Fibroblast of skin of right quadriceps (primary cell): Measurements from ENCODE around the gene RAC3.
A peak's percentile ranks its signal among the peaks of the same experiment; 100 is the strongest.

Experiments used
- DNase-seq: peaks from one replicate; pipeline ENCODE4 v3.0.0-alpha.2; 2013

The RAC3 gene

GRCh38 chr17:82031303-82031884 lies at the start of gene RAC3:
Gene RAC3, plus strand, starts transcription at chr17:82031678. Its CDS starts 84 bp downstream, at chr17:82031762.
- DNase-seq, result no peak

- no peak for DNase-seq
These were observed 48.4 kb upstream of the RAC3 start for GRCh38 chr17:81983011-81983638.

- DNase-seq, result no peak
These were observed 47.7 kb upstream of the RAC3 start for GRCh38 chr17:81983639-81984373.

GRCh38 chr17:81984773-81985410 lies 46.6 kb upstream of the RAC3 start:
- no peak for DNase-seq

GRCh38 chr17:81986606-81987005 lies 44.9 kb upstream of the RAC3 start:
- DNase-seq, result no peak

- no peak for DNase-seq
These were observed 44.2 kb upstream of the RAC3 start for GRCh38 chr17:81987161-81987770.

GRCh38 chr17:81990836-81991683 lies 40.4 kb upstream of the RAC3 start:
- no peak for DNase-seq

GRCh38 chr17:81991684-81992305 lies 39.7 kb upstream of the RAC3 start:
- peak; percentile 23 for DNase-seq

GRCh38 chr17:81992306-81993102 lies 39.0 kb upstream of the RAC3 start:
- DNase-seq, result no peak

- DNase-seq, result no peak
These were observed 37.5 kb upstream of the RAC3 start for GRCh38 chr17:81993729-81994592.

- no peak for DNase-seq
These were observed 36.6 kb upstream of the RAC3 start for GRCh38 chr17:81994593-81995462.

- DNase-seq, result no peak
These were observed 35.8 kb upstream of the RAC3 start for GRCh38 chr17:81995463-81996231.

GRCh38 chr17:81996232-81996756 lies 35.2 kb upstream of the RAC3 start:
- DNase-seq, result no peak

- no peak for DNase-seq
These were observed 34.6 kb upstream of the RAC3 start for GRCh38 chr17:81996757-81997441.

GRCh38 chr17:81998212-81998611 lies 33.3 kb upstream of the RAC3 start:
- no peak for DNase-seq

GRCh38 chr17:81998691-81999438 lies 32.6 kb upstream of the RAC3 start:
- DNase-seq, result no peak
